ENCODE results near the gene SYNRG.

DNA sequence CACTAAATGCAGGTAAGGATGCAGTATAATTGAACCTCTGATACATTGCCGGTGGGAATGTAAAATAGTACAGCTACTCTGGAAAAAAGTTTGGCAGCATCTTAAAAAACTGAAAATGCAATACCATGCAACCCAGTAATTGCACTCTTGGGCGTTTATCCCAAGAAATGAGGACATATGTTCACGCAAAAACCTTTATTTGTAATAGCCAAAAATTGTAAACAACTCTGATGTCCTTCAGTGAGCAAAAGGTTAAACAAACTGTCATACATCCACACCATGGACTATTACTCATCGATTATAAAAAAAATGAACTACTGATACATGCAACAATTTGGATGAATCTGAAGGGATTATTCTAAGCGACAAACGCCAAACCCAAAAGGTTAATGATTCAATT, 16.9 kb downstream of the SYNRG start:
- TF ChIP-seq CTCF (IDR thresholded peaks at IDR 0.05; ENCODE audit: low read depth, low read length, missing input control) (no peak), TAF1 (conservative IDR thresholded peaks at IDR 0.05) (no peak), MAX (IDR thresholded peaks at IDR 0.05) (no peak), RAD21 (IDR thresholded peaks at IDR 0.05) (no peak)

Measured in liver (tissue), 3 donors.